GM19438 (cell line): ENCODE measurements around the gene COL6A5.
"Not testable (repeated sequence)": the region's sequence is repeated elsewhere in the genome, so short reads cannot be mapped to it uniquely, and the experiment has no call there.

Experiments used
- ATAC-seq: cut with Tn5 transposase; IDR thresholded peaks from one replicate; pipeline ENCODE4 v1.9.1; 2021; ENCODE audit warnings: low read depth; ENCODE audit not compliant: unreplicated experiment

COL6A5 gene

DNA sequence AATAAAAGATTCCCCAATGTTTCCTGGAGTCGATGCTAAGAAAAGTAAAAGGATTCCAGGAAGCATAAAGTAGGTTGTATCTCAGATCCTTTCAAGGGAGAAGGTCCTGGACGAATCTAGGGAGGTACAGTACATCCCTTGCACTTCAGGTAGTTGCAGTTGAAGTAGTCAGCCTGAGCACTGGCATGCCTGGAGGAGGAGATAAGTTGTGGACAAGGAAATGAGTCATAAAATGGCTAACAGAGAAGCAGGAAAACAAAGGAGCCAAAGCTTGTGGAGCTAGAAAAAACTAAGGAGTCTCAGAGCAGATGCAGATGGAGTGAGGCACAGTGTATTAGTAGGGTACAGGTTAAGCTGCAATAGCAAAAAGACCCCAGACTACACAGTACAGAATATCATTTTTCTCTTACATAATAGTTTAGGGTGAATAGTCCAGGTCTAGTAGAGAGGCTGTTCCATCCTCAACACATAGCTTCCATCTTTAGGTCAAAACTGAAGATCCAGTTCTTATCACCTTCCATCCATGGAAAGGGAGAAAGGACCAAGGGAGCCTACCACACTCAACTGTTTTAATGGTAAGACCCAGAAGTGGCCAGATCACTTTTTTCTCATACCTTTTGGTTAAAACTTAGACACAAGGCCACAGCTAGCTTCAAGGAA is 41.3 kb downstream of the COL6A5 start:
- no peak for ATAC-seq

DNA sequence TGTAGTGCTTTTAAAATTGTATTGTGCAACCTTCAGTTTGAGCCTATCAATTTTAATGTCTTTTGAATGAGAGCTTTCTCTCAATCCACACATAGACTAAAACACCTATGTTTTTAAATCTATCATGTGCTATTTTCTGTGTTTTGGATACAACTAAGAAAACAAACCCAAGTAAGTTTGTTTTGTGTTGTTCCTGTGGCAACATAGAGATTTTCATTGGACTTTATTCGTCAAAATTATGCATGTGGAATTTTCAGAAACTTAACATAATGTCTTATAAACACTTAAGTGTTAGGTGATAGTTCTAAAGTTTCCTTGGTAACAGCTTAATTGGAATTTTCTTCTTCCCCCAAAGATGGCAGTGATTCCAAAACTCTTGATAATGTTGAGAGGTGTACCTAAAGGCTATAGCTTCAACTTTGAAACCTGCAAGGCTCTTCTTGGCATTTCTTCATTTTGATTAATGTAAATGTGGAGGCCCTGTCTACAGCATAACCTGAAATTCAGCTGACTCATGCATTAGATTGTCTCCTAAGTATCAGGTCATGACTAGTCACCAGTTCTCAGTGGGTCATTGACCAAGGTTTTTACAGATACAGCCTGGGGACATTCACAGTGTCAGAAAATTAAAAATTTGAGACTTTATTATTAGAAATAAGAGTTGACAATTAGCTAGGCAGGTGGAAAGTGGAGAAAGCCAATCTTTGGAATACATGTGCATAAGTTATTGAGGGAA is 44.4 kb downstream of the COL6A5 start:
- no peak for ATAC-seq

DNA sequence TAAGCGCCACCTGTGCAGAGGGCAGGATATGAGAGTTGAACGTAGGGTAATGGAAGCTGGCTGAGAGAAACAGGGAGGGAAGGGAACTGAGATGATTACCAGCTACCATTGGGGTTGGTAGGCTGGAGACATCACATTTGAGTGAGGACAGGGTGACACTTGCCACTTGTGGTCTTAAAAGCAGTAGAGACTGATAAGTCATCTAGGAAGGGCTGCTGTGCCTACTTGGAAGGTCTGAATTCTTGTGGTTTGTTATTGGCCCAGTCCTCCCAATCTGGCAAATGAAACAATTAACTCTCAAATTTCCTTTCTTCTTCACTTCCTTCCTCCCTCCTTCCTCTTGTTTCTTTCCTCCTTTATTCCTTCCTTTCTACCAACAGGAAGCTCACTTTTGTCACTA is 46.8 kb downstream of the COL6A5 start:
- no peak for ATAC-seq

DNA sequence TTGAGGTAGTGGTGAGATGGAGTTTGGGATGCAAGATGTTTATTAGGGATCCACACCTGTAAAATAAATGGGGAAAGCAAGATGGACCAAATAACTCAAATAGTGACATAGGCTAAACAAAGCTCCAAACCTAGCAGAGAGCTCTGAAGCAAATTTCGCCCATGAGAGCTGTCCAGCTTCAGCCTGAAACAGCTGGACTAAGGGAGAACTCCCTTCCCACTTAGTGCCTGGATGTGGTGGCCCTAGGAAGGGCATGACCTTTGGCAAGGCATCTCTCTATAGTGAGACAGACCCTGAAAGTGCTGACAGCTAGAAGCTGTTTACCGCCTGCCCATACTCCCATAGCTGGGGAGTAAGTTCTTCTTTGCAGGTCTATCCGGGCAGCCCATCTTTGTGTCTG is 48.1 kb downstream of the COL6A5 start:
- ATAC-seq: no peak

DNA sequence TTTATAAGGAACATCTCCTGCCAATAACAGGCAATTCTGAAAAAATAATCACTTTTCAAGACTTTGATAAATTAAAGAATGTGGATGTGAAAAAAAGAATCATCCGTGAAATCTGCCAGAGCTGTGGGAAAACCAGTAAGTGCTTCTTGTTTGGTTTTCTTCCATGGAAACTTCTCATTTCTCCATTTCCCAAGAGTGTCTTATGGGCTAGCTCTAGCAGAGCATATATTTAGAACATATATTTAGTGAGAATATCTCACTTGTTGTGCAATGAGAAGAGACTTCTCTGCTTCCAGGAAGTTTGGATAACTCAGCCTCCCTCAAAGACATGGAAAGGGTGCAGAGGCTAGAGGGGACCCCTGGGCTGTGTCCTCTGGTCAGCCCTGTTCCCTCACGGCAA is 49.9 kb downstream of the COL6A5 start:
- no peak for ATAC-seq

DNA sequence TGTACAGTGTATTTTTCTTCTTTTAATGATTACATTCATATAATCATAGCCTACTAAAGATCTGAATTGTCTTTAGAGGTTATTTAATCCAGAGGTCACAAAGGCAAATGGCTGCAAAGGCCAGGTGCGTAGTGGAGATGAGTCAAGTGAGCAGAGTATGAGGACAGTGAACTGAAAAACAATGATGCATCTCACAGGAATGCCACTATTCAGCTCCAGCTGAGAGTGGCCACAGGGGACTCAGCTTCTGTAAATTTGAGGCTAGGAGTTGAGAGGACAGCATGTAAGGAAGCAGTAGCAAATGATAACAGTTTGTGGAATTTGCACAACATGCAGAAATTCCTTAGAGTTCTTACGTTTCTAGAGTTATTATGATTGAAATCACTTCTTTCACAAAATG is 50.4 kb downstream of the COL6A5 start:
- no peak for ATAC-seq

DNA sequence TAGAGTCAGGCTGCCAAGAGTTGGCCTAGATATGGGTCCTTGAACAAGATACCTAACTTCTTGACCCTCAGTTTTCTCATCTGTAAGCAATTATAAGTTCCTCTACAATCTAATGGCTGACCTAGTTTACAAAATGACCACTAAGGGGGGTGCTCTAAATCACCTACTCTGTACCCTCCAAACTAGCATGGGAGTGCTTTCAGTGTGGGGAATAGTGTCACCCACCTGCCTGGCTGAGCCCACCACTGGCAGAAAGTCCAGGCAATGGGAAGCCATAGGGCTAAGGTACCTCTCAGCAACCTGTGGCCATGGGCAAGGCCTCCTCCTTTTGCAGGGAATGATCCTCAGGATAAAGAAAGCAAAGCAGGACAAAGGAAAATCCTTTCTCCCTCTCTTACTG is 58.9 kb downstream of the COL6A5 start:
- no peak for ATAC-seq

DNA sequence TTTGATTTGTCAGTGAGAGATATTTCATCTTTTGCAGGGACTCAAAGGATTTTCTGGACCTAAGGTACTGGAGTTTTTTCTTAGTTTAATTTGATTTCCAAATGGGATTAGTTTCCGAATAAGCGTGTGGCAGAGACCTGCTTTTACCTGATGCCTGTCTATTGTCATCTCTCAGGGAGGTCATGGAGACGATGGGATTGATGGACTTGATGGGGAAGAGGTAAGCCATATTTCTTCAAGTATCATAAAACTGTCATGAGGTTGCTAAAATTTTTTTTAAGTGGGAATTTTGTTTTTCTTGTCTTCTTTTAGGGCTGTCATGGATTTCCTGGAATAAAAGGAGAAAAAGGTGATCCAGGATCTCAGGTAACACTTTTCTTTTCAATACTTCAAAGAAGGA is 60.5 kb downstream of the COL6A5 start:
- no peak for ATAC-seq

DNA sequence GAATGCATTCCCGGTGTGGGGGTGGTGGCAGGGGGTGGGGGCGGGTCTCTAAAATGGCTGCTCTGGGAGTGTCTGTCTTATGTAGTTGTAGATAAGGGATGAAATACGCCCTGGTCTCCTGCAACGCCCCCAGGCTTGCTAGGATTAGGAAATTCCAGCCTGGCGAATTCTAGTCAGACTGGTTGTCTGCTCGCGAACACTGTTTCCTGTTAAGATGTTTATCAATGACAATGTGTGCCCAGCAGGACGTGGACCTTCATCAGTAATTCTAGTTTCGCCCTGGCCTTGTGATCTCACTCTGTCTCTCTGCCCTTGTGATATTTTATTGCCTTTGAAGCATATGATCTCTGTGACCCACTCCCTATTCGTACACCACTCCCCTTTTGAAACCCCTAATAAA is 62.8 kb downstream of the COL6A5 start:
- not testable (repeated sequence) for ATAC-seq

DNA sequence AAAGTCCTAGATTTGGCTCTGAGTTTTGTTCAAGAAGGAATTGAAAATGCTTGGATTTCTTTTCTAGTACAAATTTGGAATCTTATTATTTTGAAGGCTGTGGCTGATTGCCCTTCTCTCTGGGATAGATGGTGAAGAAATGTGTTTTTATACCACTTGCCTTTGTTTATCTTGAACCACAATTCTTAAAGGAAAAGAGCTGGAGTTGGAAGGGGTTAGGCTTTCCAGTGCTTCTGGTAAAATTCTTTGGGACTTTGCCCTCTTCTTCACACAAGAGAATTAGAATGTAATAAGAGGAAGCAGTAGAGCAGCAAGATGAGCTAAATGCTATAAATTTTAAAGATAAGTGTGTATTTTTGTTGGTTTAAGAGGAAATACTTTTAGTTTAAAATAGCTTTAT is 65.8 kb downstream of the COL6A5 start:
- ATAC-seq: no peak

DNA sequence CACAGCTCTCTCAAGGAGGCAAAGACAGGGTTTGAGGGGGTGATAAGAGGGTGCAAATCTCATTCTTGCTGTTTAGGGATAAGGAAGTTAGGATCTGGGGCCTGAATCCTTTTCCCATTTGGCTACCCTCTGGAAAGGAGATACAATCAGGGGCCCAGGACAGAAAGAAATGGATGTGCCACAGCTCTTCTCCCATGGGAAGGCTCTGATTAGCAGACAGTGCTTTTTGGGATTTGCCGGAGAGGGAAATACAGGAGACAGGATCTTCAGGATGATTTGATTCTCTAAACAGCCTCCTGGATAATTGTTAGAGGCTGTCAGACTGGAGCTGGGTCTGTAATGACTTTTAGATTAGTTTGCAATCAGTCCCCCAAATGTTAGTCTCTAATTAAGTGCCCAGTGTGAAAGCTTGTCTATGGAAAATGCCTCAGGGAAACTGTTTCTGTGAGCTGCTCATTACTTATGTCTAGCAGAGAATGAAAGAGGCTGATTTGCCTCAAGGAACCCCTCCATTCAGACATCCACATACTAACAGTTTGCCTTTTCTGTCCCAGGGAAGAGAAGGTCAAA is 67.6 kb downstream of the COL6A5 start:
- no peak for ATAC-seq

DNA sequence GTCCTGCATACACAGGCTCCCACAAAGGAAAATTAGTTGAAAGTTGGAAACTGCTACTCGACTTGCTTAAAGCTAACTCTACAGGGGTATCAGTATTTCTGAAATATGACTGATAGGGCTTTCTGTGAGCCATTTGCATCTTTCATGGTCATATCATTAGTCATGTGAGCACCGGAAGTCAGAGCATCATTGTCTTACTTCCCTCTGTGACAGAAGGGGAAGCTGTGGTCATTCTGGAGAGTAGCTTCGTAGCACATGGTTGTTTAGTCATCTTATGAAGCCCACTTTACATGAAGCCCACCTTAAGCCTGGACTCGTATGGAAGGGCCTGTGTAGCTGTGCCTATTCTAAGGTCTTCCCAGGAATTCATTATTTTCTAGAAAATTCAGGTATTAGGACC is 69.0 kb downstream of the COL6A5 start:
- no peak for ATAC-seq

DNA sequence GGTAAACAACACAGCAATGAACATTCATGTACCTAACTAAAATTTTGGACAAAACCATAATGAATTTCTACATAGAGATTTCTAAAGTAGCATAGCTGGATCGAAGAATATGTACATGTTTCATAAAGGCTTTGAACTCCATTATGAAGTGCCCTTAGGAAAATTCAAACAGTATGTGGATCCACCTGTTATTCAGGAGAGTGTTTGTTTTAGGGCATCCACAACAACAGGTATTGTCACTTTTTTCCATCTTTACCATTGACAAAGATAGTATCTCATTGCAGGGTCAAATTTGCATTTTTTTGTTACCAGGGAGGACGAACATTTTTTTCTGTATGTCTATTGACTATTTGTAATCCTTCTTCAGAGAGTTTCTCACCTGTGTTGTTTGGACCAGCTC is 75.0 kb downstream of the COL6A5 start:
- ATAC-seq: no peak

DNA sequence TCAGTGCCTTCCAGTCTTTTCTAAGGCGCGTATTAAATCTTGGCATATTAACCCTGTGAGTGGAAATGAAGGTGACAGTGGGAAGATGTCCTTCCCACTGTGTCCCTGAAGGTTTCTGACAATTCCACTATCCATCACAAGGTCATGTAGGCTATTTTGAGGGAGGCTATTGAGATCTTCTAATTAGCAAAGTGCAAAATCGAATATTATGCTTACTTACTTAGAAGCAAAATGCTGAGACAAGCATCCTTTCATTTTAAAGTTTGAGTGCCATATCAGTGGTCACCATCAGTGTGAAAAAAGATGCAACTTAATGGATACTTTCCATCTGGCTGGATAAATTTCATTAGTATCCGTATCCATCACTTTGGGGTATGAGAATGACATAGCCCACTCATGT is 77.6 kb downstream of the COL6A5 start:
- no peak for ATAC-seq

DNA sequence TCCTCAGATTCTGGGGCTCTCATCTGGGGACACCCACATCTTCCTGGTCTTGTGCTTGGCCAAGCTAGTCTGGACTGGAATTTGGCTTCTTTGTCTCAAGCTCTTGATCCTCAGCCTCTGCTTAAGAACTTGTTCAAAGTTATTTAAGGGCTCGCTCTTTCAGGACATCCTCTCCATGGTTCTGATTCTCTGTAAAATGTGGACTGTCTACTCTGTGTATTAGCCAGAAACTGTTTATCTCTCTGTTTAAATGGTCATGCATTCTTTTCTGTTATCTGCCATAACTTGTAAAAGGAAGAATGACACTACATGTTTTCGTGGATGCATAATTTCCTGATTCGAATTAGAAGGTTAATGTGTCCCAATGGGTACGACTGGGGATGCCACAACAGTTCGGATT is 79.4 kb downstream of the COL6A5 start:
- no peak for ATAC-seq

DNA sequence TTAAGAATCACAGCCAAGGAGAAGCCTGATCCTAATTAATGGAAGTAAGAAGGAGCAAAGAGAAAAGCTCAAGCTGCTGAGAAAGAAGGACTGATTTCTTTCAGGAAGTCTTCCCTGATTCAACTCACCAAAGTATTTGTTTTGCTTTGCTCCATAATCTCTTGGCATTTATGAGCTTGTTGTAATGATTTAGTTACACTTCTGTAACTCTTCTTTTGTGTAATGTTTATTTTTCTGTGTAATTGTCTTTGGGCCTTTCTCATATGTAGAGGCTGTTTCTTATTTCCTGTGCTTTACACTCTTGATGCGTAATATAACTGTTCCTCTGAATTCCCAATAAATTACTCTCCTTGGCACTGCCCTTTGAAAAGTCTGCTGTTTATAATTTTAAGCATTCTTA is 80.0 kb downstream of the COL6A5 start:
- no peak for ATAC-seq

DNA sequence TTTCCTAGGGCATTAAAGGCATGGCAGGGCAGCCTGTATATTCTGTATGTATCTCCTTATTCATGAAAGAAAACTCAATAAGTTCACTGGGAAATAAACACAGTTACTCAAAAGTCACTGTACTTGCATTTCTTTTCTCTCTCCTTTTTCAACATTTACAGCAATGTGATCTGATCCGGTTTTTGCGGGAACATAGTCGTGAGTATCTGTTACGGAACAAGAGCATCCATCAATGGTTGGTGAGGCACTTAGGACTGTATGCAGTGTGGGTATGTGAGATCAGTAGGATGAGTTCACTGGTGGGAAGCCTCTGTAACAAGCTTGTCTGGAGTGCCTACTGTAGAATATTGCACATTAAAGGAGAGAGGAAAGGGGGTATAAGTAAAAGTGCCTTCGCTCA is 80.7 kb downstream of the COL6A5 start:
- no peak for ATAC-seq

DNA sequence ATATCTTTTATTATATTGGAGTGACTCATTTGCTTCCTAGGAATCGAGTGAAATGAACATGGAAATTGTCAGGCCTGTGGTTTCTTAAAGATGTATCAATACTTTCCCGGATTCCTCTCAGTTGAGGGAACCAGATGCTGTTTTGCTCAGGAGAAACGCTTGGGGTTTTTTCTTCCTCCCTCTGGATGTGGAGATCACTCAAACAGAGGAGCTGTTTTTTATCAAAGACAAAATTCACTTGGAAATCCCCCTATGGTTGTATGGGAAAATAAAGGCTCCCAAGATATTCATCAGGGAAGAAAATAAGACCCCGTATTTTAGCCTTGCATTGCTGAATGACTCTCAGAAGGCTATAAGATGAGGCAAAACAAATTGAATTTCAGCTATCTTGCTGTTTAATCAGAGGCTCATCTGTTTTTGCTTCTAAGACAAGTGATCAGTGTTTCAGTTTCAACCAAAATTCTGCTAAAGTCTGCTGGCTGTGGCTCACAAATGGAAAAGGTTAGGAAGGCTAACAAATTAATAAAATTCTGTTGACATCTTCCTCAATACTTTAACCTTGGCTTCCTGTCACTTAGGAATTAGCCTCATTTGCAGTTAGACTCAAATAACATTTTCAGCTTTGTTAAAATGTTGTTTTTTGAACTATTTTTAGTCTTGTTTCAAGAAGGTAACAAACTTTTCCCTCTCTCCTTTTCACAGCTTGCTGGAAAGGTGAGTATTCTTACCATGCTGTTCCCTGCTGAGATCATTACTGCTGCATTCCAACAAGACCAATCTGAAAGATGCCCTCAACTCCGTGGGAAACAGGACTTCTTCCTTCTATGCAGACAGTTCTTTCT is 83.6 kb downstream of the COL6A5 start:
- ATAC-seq: no peak

DNA sequence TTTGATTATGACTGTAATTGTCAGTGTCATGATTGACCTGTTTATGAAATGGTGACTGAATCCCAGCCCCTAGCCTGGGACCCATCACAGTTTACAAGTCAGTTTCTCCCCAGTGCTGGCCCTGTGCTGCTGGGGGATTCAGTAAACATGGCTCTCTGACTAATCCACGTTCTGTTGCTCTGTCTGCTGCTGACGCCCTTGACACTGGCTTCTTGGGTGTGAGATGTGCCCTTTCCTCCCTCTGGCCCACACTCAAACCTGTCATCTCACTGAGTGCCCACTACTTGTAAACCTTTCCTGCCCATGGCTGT is 84.2 kb downstream of the COL6A5 start:
- no peak for ATAC-seq

DNA sequence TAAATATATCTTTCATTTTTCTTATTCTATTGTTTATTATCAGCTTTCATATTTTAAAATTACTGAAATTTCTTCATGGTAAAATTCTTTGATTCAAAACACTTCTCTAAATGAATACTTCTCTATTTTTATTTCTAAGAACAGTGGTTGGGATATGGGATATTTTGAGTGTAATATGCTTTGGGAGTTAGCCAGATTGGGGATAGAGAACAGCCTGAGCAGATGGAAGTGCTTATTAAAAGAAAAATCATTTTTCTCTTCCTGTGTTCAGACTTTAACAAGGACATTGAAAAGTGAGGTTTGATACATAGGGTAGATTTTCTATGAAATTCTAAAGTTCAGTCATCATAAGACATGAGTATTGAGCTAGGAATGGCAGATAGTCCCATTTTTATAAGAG is 84.8 kb downstream of the COL6A5 start:
- no peak for ATAC-seq

DNA sequence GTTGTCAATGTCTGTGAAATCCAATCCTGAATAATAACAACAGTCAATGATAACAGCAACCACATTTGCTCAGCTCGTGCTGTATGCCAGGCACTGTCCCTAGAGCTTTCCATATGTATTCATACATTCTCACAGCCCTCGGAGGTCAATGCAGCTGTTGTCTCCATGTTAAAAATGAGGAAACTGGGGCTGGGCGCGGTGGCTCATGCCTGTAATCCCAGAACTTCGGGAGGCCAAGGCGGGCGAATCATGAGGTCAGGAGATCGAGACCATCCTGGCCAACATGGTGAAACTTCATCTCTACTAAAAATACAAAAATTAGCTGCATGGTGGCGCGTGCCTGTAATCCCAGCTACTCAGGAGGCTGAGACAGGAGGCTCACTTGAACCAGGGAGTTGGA is 86.6 kb downstream of the COL6A5 start:
- not testable (repeated sequence) for ATAC-seq
